Iris pigment epithelial cell (primary cell): ENCODE results near the gene SLC24A5.

Experiments
- DNase-seq: peaks from one replicate; pipeline ENCODE4 v3.0.0-alpha.2; 2011; ENCODE audit warnings: low read depth

Gene SLC24A5

GRCh38 chr15:48120745-48121144 is at the start of gene SLC24A5:
Gene SLC24A5, plus strand, starts transcription at chr15:48120990. Its CDS starts 55 bp downstream, at chr15:48121045.
- DNase-seq, result no peak

- no peak for DNase-seq
These were observed 47.8 kb upstream of the SLC24A5 start for GRCh38 chr15:48072941-48073340.

- DNase-seq, result no peak
These were observed 46.9 kb upstream of the SLC24A5 start for GRCh38 chr15:48073881-48074280.

GRCh38 chr15:48076454-48076853 is 44.3 kb upstream of the SLC24A5 start:
- DNase-seq, result no peak

GRCh38 chr15:48077616-48078184 is 43.1 kb upstream of the SLC24A5 start:
- DNase-seq, result no peak

GRCh38 chr15:48084759-48085590 is 35.8 kb upstream of the SLC24A5 start:
- DNase-seq, result peak; percentile 64

- no peak for DNase-seq
These were observed 35.2 kb upstream of the SLC24A5 start for GRCh38 chr15:48085591-48085930.

- no peak for DNase-seq
These were observed 34.7 kb upstream of the SLC24A5 start for GRCh38 chr15:48086133-48086532.

GRCh38 chr15:48086576-48086975 is 34.2 kb upstream of the SLC24A5 start:
- peak; percentile 33 for DNase-seq

- no peak for DNase-seq
These were observed 32.9 kb upstream of the SLC24A5 start for GRCh38 chr15:48087844-48088243.

- DNase-seq, result no peak
These were observed 31.1 kb upstream of the SLC24A5 start for GRCh38 chr15:48089702-48090101.

- DNase-seq, result no peak
These were observed 30.7 kb upstream of the SLC24A5 start for GRCh38 chr15:48090115-48090514.

GRCh38 chr15:48090666-48091065 is 30.1 kb upstream of the SLC24A5 start:
- no peak for DNase-seq

GRCh38 chr15:48091522-48091921 is 29.3 kb upstream of the SLC24A5 start:
- no peak for DNase-seq

GRCh38 chr15:48096355-48096786 is 24.4 kb upstream of the SLC24A5 start:
- no peak for DNase-seq

GRCh38 chr15:48096813-48097212 is 24.0 kb upstream of the SLC24A5 start:
- DNase-seq, result peak; percentile 92

- DNase-seq, result no peak
These were observed 23.5 kb upstream of the SLC24A5 start for GRCh38 chr15:48097264-48097663.

- DNase-seq, result no peak
These were observed 19.3 kb upstream of the SLC24A5 start for GRCh38 chr15:48101376-48101961.

- DNase-seq, result peak; percentile 56
These were observed 18.6 kb upstream of the SLC24A5 start for GRCh38 chr15:48102167-48102566.

GRCh38 chr15:48103647-48104046 is 17.1 kb upstream of the SLC24A5 start:
- DNase-seq, result no peak

GRCh38 chr15:48105936-48106335 is 14.9 kb upstream of the SLC24A5 start:
- DNase-seq, result no peak

- no peak for DNase-seq
These were observed 11.6 kb upstream of the SLC24A5 start for GRCh38 chr15:48109212-48109611.

GRCh38 chr15:48109856-48110531 is 10.8 kb upstream of the SLC24A5 start:
- no peak for DNase-seq
